Testis (tissue), 3 donors: ENCODE data around the gene ZNF230. TPM values are rescaled to one million over a fixed set of nuclear protein-coding genes. Genes with fewer than 3 reads are reported as not detected.

Experiments used
- DNase-seq: peaks from one replicate; pipeline ENCODE4 v3.0.0-alpha.2; 2019
- H3K27ac ChIP-seq, 2 donors: fragments of 200-600 bp; sonication (generic); one replicate each; pipeline ENCODE4 v1.5.1; 2019
- H3K27me3 ChIP-seq: fragments of 200-600 bp; sonication (generic); one replicate; pipeline ENCODE4 v1.5.1; 2019
- H3K36me3 ChIP-seq: fragments of 200-600 bp; sonication (generic); one replicate; pipeline ENCODE4 v1.5.1; 2017; ENCODE audit warnings: low read depth; ENCODE audit errors: missing control alignments
- H3K4me1 ChIP-seq: fragments of 200-600 bp; sonication (generic); one replicate; pipeline ENCODE4 v1.5.1; 2019
- H3K4me3 ChIP-seq, 2 donors: fragments of 200-600 bp; sonication (generic); one replicate each; pipeline ENCODE4 v1.5.1; 2017 to 2019
- H3K9me3 ChIP-seq: fragments of 200-600 bp; sonication (generic); one replicate; pipeline ENCODE4 v1.5.1; 2017
- CTCF ChIP-seq, 3 experiments: fragments of 450-650 bp in 2 of 3; fragments of 200-600 bp in 1 of 3; sonication (generic) in 1 of 3; IDR thresholded peaks; one replicate each; pipeline ENCODE4 v1.5.1; 2016 to 2019; ENCODE audit warnings: antibody characterized with exemption in 3 of 3, mild to moderate bottlenecking in 2 of 3, moderate library complexity in 1 of 3
- POLR2A ChIP-seq: fragments of 450-650 bp; IDR thresholded peaks from one replicate; pipeline ENCODE4 v1.6.1; 2017; ENCODE audit warnings: antibody characterized with exemption, mild to moderate bottlenecking, moderate library complexity
- WGBS, 2 donors: methylation state at CpG; one replicate each; pipeline ENCODE4 v1.1.5; 2018; 5-methylcytosine and 5-hydroxymethylcytosine counted together
- intact Hi-C: fragments of 100-400 bp; cut with DNase I; formaldehyde crosslinking; loops from one replicate; pipeline ENCODE4 v1.15.1; 2023; ENCODE audit warnings: low total_unique reads
- polyA plus RNA-seq: library from polyadenylated mRNA; stranded (reverse); fragments of 350-450 nt; fragmentation: Illumina TruSeq; extraction: RNeasy Lipid Tissue Mini Kit (QIAGEN cat#74804); gene quantifications from one replicate; pipeline ENCODE4 v1.2.3, GENCODE V29; 2014; ENCODE audit warnings: low read depth, low replicate concordance; ENCODE audit not compliant: insufficient read depth
- small RNA-seq, 2 donors: library from RNA; depleted of rRNA; stranded (forward); fragments of <200 nt; gene quantifications; one replicate each; pipeline ENCODE3, GENCODE V24; 2016
- total RNA-seq, 2 donors: library from RNA; depleted of rRNA; stranded (reverse); fragments of >200 nt; gene quantifications; one replicate each; pipeline ENCODE4 v1.2.3, GENCODE V29; 2016

The ZNF230 gene
- total and polyA plus RNA-seq, 3 donors from 2014 or later, result 3.3 to 5.6 (median 4.6) TPM

- WGBS, 2 donors, result 100% methylated on average over 1 of the region's 1 CpG
- H3K27me3 ChIP-seq, result no peaks in the 10 kb centered on the region
- H3K27ac ChIP-seq, result no peak overlapping the region
- H3K4me3 ChIP-seq, result no peak overlapping the region
- H3K4me1 ChIP-seq, result no peaks in the 10 kb centered on the region
- H3K36me3 ChIP-seq, result no peaks in the 10 kb centered on the region
- intact Hi-C loops, result no loop called here
- TF ChIP-seq CTCF (IDR thresholded peaks at IDR 0.05), result no peak
- no peak for TF ChIP-seq POLR2A
- no peak for DNase-seq
- H3K9me3 ChIP-seq, result no peaks in the 10 kb centered on the region
These were observed 58.3 kb downstream of the ZNF230 start for GRCh38 chr19:44061038-44061437.

Small RNA genes lying within 50 kb of the gene (small RNA-seq; reads per million reads assigned to genes)
- gene AC006213.5, result 0 to 0.28 reads per million in 2 donors

Other genes with a start within 250 kb of the ZNF230 start
- gene SMG9, start 248.0 kb upstream of the ZNF230 start, total RNA-seq, result 10 to 100 TPM; 65.0 to 76.8 TPM
- gene SMG9, start 248.0 kb upstream of the ZNF230 start, polyA plus RNA-seq, result 144 TPM
- 1 to 10 TPM; 2.3 to 4.6 TPM for gene KCNN4, start 222.0 kb upstream of the ZNF230 start, total RNA-seq
- 4.1 TPM for gene KCNN4, start 222.0 kb upstream of the ZNF230 start, polyA plus RNA-seq
- 10 to 100 TPM in 1 of 2 donors, 1 to 10 TPM in 1; 4.9 to 14.7 TPM for gene LYPD5, start 200.5 kb upstream of the ZNF230 start, total RNA-seq
- gene LYPD5, start 200.5 kb upstream of the ZNF230 start, polyA plus RNA-seq, result 12.6 TPM
- 10 to 100 TPM in 1 of 2 donors, 1 to 10 TPM in 1; 6.9 to 10.7 TPM for gene ZNF283, start 175.6 kb upstream of the ZNF230 start, total RNA-seq
- 2.9 TPM for gene ZNF283, start 175.6 kb upstream of the ZNF230 start, polyA plus RNA-seq
- gene ZNF404, start 119.0 kb upstream of the ZNF230 start, total RNA-seq, result 10 to 100 TPM in 1 of 2 donors, 1 to 10 TPM in 1; 5.4 to 12.0 TPM
- gene ZNF404, start 119.0 kb upstream of the ZNF230 start, polyA plus RNA-seq, result 4.6 TPM
- 10 to 100 TPM; 10.5 to 10.7 TPM for gene ZNF45, start 67.7 kb upstream of the ZNF230 start, total RNA-seq
- gene ZNF45, start 67.7 kb upstream of the ZNF230 start, polyA plus RNA-seq, result 9.4 TPM
- gene ZNF221, start 51.7 kb upstream of the ZNF230 start, total RNA-seq, result 1 to 10 TPM; 8.1 to 9.1 TPM
- 2.2 TPM for gene ZNF221, start 51.7 kb upstream of the ZNF230 start, polyA plus RNA-seq
- 1 to 10 TPM; 8.2 to 8.7 TPM for gene ZNF155, start 18.8 kb upstream of the ZNF230 start, total RNA-seq
- 7.4 TPM for gene ZNF155, start 18.8 kb upstream of the ZNF230 start, polyA plus RNA-seq
- 1 to 10 TPM; 4.2 to 6.5 TPM for gene ZNF222, start 22.4 kb downstream of the ZNF230 start, total RNA-seq
- 15.4 TPM for gene ZNF222, start 22.4 kb downstream of the ZNF230 start, polyA plus RNA-seq
- 1 to 10 TPM; 4.5 to 4.8 TPM for gene ZNF223, start 49.1 kb downstream of the ZNF230 start, total RNA-seq
- gene ZNF223, start 49.1 kb downstream of the ZNF230 start, polyA plus RNA-seq, result 6.1 TPM
- gene ZNF284, start 69.2 kb downstream of the ZNF230 start, total RNA-seq, result 1 to 10 TPM; 1.0 to 1.5 TPM
- 0.96 TPM for gene ZNF284, start 69.2 kb downstream of the ZNF230 start, polyA plus RNA-seq
- gene ZNF224, start 91.4 kb downstream of the ZNF230 start, total RNA-seq, result 10 to 100 TPM; 21.8 to 22.7 TPM
- gene ZNF224, start 91.4 kb downstream of the ZNF230 start, polyA plus RNA-seq, result 11.3 TPM
- gene ZNF225, start 110.4 kb downstream of the ZNF230 start, total RNA-seq, result 1 to 10 TPM; 5.0 to 7.4 TPM
- 5.1 TPM for gene ZNF225, start 110.4 kb downstream of the ZNF230 start, polyA plus RNA-seq
- 1 to 10 TPM; 7.9 to 8.5 TPM for gene ZNF234, start 138.6 kb downstream of the ZNF230 start, total RNA-seq
- 3.4 TPM for gene ZNF234, start 138.6 kb downstream of the ZNF230 start, polyA plus RNA-seq
- 10 to 100 TPM; 44.1 to 54.0 TPM for gene ZNF226, start 162.1 kb downstream of the ZNF230 start, total RNA-seq
- 27.4 TPM for gene ZNF226, start 162.1 kb downstream of the ZNF230 start, polyA plus RNA-seq
- gene ZNF227, start 209.6 kb downstream of the ZNF230 start, total RNA-seq, result 10 to 100 TPM; 19.8 to 25.0 TPM
- 12.8 TPM for gene ZNF227, start 209.6 kb downstream of the ZNF230 start, polyA plus RNA-seq